ENCODE results near the gene TSHZ3. TPM values are rescaled to one million over a fixed set of nuclear protein-coding genes. Genes with fewer than 3 reads are reported as not detected.

The TSHZ3 gene
- total RNA-seq, 1 experiment from 2014 or later: 14.8 TPM

- BruUV-seq (replicated peaks): no TSS peak
- Histone ChIP-seq H3K9me3 (ENCODE audit: low read depth, low read length, poor library complexity, severe bottlenecking) (no peaks in the 10 kb centered on the region), H3K4me1 (ENCODE audit: insufficient read depth, low read length, poor library complexity, severe bottlenecking) (no peaks in the 10 kb centered on the region), H3K27ac (ENCODE audit: low read depth, low read length, poor library complexity, severe bottlenecking) (no peak overlapping the region), H3K36me3 (ENCODE audit: insufficient read depth, low read length, poor library complexity, severe bottlenecking) (no peaks in the 10 kb centered on the region), H3K4me3 (ENCODE audit: low read depth, low read length, poor library complexity, severe bottlenecking) (no peak overlapping the region), H3K27me3 (replicated peaks; ENCODE audit: insufficient read depth, low read depth, low read length, poor library complexity) (no peaks in the 10 kb centered on the region)
- intact Hi-C loops (cut with micrococcal nuclease; ENCODE audit: unreplicated experiment): no loop called here
- ChIA-PET POLR2A (ENCODE audit: low non-redundant PET) (no interaction called here), CTCF (no interaction called here)
- DNase-seq (ENCODE audit: low spot score): no peak
- no peak for TF ChIP-seq EZH2 (IDR thresholded peaks at IDR 0.05; ENCODE audit: borderline replicate concordance, low read depth, low read length, poor library complexity, severe bottlenecking)
- TF ChIP-seq, protein P1, sequence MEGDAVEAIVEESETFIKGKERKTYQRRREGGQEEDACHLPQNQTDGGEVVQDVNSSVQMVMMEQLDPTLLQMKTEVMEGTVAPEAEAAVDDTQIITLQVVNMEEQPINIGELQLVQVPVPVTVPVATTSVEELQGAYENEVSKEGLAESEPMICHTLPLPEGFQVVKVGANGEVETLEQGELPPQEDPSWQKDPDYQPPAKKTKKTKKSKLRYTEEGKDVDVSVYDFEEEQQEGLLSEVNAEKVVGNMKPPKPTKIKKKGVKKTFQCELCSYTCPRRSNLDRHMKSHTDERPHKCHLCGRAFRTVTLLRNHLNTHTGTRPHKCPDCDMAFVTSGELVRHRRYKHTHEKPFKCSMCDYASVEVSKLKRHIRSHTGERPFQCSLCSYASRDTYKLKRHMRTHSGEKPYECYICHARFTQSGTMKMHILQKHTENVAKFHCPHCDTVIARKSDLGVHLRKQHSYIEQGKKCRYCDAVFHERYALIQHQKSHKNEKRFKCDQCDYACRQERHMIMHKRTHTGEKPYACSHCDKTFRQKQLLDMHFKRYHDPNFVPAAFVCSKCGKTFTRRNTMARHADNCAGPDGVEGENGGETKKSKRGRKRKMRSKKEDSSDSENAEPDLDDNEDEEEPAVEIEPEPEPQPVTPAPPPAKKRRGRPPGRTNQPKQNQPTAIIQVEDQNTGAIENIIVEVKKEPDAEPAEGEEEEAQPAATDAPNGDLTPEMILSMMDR (conservative IDR thresholded peaks at IDR 0.05; ENCODE audit: low read depth, low read length): no peak
Measured at GRCh38 chr19:31283701-31284100, 65.5 kb downstream of the TSHZ3 start.

DNA sequence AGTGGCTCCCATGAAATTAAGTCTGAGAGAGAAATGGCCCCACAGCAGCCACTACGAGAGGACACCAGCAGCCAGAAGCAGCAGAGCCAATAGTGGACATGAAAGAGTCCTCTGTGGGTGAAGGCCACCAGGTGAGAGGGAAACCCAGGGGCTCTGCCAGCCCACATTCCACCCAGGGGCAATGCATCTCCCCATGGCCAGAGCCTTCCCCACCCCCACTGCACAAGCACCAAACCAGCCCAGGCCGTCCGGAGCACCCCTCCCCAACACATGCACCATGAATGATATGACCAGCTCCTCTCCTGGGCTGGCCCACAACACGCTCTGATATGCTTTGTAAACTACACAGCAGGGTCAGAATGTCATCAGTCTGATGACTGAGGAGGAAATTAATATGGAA, 66.9 kb downstream of the TSHZ3 start:
- no peaks in the 10 kb centered on the region for H3K9me3 ChIP-seq (ENCODE audit: low read depth, low read length, poor library complexity, severe bottlenecking)
- intact Hi-C loops (cut with micrococcal nuclease; ENCODE audit: unreplicated experiment): no loop called here
- no peak for TF ChIP-seq EZH2 (IDR thresholded peaks at IDR 0.05; ENCODE audit: borderline replicate concordance, low read depth, low read length, poor library complexity, severe bottlenecking)
- TF ChIP-seq, protein P1 (conservative IDR thresholded peaks at IDR 0.05; ENCODE audit: low read depth, low read length): no peak
- DNase-seq (ENCODE audit: low spot score): no peak
- ChIA-PET POLR2A (ENCODE audit: low non-redundant PET) (no interaction called here), CTCF (no interaction called here)
- H3K27ac ChIP-seq (ENCODE audit: low read depth, low read length, poor library complexity, severe bottlenecking): no peak overlapping the region
- no TSS peak for BruUV-seq (replicated peaks)
- H3K4me3 ChIP-seq (ENCODE audit: low read depth, low read length, poor library complexity, severe bottlenecking): no peak overlapping the region
- H3K4me1 ChIP-seq (ENCODE audit: insufficient read depth, low read length, poor library complexity, severe bottlenecking): no peaks in the 10 kb centered on the region
- no peaks in the 10 kb centered on the region for H3K27me3 ChIP-seq (replicated peaks; ENCODE audit: insufficient read depth, low read depth, low read length, poor library complexity)
- H3K36me3 ChIP-seq (ENCODE audit: insufficient read depth, low read length, poor library complexity, severe bottlenecking): no peaks in the 10 kb centered on the region

DNA sequence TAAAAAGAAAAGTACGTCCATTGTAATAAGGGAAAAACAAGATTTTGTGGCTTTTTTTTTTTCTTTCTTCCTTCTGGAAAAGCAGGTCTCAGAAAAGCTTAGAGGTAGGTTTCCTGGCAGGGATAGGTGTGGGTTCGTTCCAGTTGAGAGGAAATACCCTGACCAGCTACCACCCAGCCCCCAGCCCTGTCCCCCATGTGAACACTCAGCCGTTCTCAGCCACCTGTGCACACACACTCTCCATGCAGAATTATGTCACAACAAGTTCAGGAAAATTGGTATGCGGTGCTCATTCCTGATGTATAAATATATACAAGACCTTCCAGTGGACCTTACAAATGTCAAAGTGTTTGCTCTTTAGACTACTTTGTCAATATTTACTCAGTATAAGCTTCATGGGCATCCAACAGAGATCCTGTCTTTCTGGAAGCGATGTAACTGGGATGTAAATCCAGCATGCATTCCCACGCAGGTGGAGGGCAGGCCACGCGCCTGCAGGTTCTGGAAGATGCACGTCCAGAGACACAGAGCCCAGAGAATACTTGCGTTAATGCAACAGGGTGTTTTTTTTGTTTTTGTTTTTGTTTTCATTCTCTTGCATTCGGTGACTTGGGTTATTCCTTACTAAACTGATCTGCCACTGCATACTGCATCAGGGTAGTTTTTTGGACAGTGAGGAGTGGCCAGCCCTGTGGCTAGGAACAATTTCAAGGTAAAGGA, 68.8 kb downstream of the TSHZ3 start:
- Histone ChIP-seq H3K36me3 (ENCODE audit: insufficient read depth, low read length, poor library complexity, severe bottlenecking) (no peaks in the 10 kb centered on the region), H3K9me3 (ENCODE audit: low read depth, low read length, poor library complexity, severe bottlenecking) (no peaks in the 10 kb centered on the region), H3K27me3 (replicated peaks; ENCODE audit: insufficient read depth, low read depth, low read length, poor library complexity) (no peaks in the 10 kb centered on the region), H3K4me1 (ENCODE audit: insufficient read depth, low read length, poor library complexity, severe bottlenecking) (no peaks in the 10 kb centered on the region), H3K27ac (ENCODE audit: low read depth, low read length, poor library complexity, severe bottlenecking) (no peak overlapping the region), H3K4me3 (ENCODE audit: low read depth, low read length, poor library complexity, severe bottlenecking) (no peak overlapping the region)
- DNase-seq (ENCODE audit: low spot score): no peak
- TF ChIP-seq EZH2 (IDR thresholded peaks at IDR 0.05; ENCODE audit: borderline replicate concordance, low read depth, low read length, poor library complexity, severe bottlenecking): no peak
- TF ChIP-seq, protein P1 (conservative IDR thresholded peaks at IDR 0.05; ENCODE audit: low read depth, low read length): no peak
- ChIA-PET CTCF (no interaction called here), POLR2A (ENCODE audit: low non-redundant PET) (no interaction called here)
- intact Hi-C loops (cut with micrococcal nuclease; ENCODE audit: unreplicated experiment): no loop called here
- BruUV-seq (replicated peaks): no TSS peak
